Left ventricle myocardium inferior (tissue), 1 donor: ENCODE results near the gene TBC1D4. TPM values are rescaled to one million over a fixed set of nuclear protein-coding genes. Genes with fewer than 3 reads are reported as not detected.
A peak's percentile ranks its signal among the peaks of the same experiment; 100 is the strongest.

ENCODE experiments used
- DNase-seq: peaks from one replicate; pipeline ENCODE4 v3.0.0-alpha.2; 2020
- H3K27ac ChIP-seq: fragments of 200-600 bp; replicated peaks from 2 replicates; pipeline ENCODE4 v1.8.0; 2021
- H3K27me3 ChIP-seq: fragments of 200-600 bp; 2 replicates; pipeline ENCODE4 v1.8.0; 2021; ENCODE audit warnings: low read depth
- H3K36me3 ChIP-seq: fragments of 200-600 bp; 2 replicates; pipeline ENCODE4 v1.8.0; 2021
- H3K4me1 ChIP-seq: fragments of 200-600 bp; 2 replicates; pipeline ENCODE4 v1.8.0; 2021
- H3K4me3 ChIP-seq: fragments of 200-600 bp; 2 replicates; pipeline ENCODE4 v1.8.0; 2021; ENCODE audit warnings: mild to moderate bottlenecking, moderate library complexity
- H3K9me3 ChIP-seq: fragments of 200-600 bp; replicated peaks from 2 replicates; pipeline ENCODE4 v1.8.0; 2021
- CTCF ChIP-seq: fragments of 200-600 bp; IDR thresholded peaks from 2 replicates; pipeline ENCODE4 v1.8.0; 2021; ENCODE audit warnings: antibody characterized with exemption, mild to moderate bottlenecking, borderline replicate concordance
- intact Hi-C: fragments of 100-400 bp; cut with micrococcal nuclease; formaldehyde crosslinking; loops from one replicate; pipeline ENCODE4 v1.11.0; 2022
- total RNA-seq: library from RNA; stranded (reverse); fragmentation: NEBNext Ultra II Directional; extraction: Animal tissue kit (Norgen Biotek cat#: 25700); gene quantifications from one replicate; pipeline ENCODE4 v1.2.1, GENCODE V29; 2021
- donor health status: DM: no; HTN: yes; CAD: no; lungs with severe emphysema.

TBC1D4 gene
- total RNA-seq, 1 donor from 2014 or later: 97.5 TPM

- no peaks in the 10 kb centered on the region for H3K36me3 ChIP-seq
- H3K27me3 ChIP-seq: no peaks in the 10 kb centered on the region
- peak overlapping the region; percentile 77 for H3K27ac ChIP-seq
- intact Hi-C loops: no loop called here
- no peaks in the 10 kb centered on the region for H3K9me3 ChIP-seq
- H3K4me3 ChIP-seq: peak overlapping the region; percentile 47
- H3K4me1 ChIP-seq: peaks cover 79% of the 10 kb centered on the region
- no peak for TF ChIP-seq CTCF
- DNase-seq: no peak
Observed at GRCh38 chr13:75421133-75421532, 60.8 kb downstream of the TBC1D4 start.

DNA sequence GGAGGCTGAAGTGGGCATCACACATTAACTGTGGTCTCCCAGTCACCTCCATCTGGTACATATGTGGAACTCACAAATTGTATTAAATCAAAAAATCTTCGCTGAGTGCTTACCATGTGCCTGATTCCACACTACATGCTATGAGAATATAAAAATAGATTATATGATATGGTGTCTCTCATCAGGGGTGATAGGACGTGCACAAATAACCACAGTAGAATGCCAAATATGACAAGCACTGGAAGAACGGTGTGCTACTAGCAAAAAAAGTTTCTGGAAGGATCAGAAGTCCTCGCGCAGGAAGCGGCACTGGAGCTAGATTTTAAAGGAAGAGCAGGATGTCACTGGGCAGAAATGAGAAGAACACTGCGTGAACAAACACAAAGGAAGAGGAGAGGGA lies 62.3 kb downstream of the TBC1D4 start:
- TF ChIP-seq CTCF: no peak
- intact Hi-C loops: no loop called here
- Histone ChIP-seq H3K4me3 (peak overlapping the region; percentile 47), H3K36me3 (no peaks in the 10 kb centered on the region), H3K27ac (peak overlapping the region; percentile 77), H3K27me3 (no peaks in the 10 kb centered on the region), H3K9me3 (no peaks in the 10 kb centered on the region), H3K4me1 (peaks cover 90% of the 10 kb centered on the region)
- no peak for DNase-seq

- peaks cover 94% of the 10 kb centered on the region for H3K4me1 ChIP-seq
- intact Hi-C loops: no loop called here
- TF ChIP-seq CTCF: no peak
- H3K4me3 ChIP-seq: peak overlapping the region; percentile 47
- DNase-seq: no peak
- no peaks in the 10 kb centered on the region for H3K36me3 ChIP-seq
- H3K9me3 ChIP-seq: no peaks in the 10 kb centered on the region
- peak overlapping the region; percentile 77 for H3K27ac ChIP-seq
- H3K27me3 ChIP-seq: no peaks in the 10 kb centered on the region
Observed at GRCh38 chr13:75418997-75419396, 63.0 kb downstream of the TBC1D4 start.

GRCh38 chr13:75418186-75418843 lies 63.7 kb downstream of the TBC1D4 start:
- H3K27ac ChIP-seq: peak overlapping the region; percentile 77
- no peaks in the 10 kb centered on the region for H3K36me3 ChIP-seq
- H3K4me3 ChIP-seq: no peak overlapping the region
- no peaks in the 10 kb centered on the region for H3K27me3 ChIP-seq
- peaks cover 91% of the 10 kb centered on the region for H3K4me1 ChIP-seq
- H3K9me3 ChIP-seq: no peaks in the 10 kb centered on the region
- DNase-seq: no peak
- intact Hi-C loops: no loop called here
- no peak for TF ChIP-seq CTCF

DNA sequence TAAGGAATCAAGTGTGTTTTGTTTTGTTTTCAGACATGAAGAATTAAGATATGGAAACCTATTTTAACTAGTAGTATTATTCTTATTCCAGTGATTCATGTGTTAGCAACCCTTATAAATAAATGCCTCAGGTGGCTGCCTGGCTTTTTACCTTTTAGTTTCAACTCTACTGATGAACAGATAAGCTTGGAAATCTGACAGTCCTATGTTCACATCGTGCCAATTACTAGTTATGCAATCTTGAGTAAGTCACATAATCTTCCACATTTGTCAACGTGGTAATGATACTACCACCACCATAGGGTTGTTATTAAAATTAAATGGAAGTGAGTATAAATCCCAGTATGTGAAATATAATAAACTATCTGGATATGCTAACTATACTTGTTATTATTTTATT lies 64.3 kb downstream of the TBC1D4 start:
- no peak for TF ChIP-seq CTCF
- Histone ChIP-seq H3K4me3 (no peak overlapping the region), H3K36me3 (no peaks in the 10 kb centered on the region), H3K27me3 (no peaks in the 10 kb centered on the region), H3K4me1 (peaks cover 85% of the 10 kb centered on the region), H3K9me3 (no peaks in the 10 kb centered on the region), H3K27ac (peak overlapping the region; percentile 77)
- intact Hi-C loops: no loop called here
- no peak for DNase-seq
